T-helper 1 cell treated with Interleukin-12 subunit alpha and Interleukin-12 subunit beta and Interleukin-4 antibody, amounts not matched to agents 30 ng/mL and 1 ng/mL, for 36 hours (primary cell): ENCODE measurements around the gene HDAC4. TPM values are rescaled to one million over a fixed set of nuclear protein-coding genes. Genes with fewer than 3 reads are reported as not detected.

Source experiments
- intact Hi-C: fragments of 100-400 bp; cut with micrococcal nuclease; formaldehyde crosslinking; loops from one replicate; pipeline ENCODE4 v1.15.1; 2024
- total RNA-seq: library from RNA; stranded (reverse); gene quantifications from 2 replicates; pipeline ENCODE4 v1.2.3, GENCODE V29; 2022

HDAC4 gene
- total RNA-seq, 1 donor from 2014 or later, result 82.1 TPM

DNA sequence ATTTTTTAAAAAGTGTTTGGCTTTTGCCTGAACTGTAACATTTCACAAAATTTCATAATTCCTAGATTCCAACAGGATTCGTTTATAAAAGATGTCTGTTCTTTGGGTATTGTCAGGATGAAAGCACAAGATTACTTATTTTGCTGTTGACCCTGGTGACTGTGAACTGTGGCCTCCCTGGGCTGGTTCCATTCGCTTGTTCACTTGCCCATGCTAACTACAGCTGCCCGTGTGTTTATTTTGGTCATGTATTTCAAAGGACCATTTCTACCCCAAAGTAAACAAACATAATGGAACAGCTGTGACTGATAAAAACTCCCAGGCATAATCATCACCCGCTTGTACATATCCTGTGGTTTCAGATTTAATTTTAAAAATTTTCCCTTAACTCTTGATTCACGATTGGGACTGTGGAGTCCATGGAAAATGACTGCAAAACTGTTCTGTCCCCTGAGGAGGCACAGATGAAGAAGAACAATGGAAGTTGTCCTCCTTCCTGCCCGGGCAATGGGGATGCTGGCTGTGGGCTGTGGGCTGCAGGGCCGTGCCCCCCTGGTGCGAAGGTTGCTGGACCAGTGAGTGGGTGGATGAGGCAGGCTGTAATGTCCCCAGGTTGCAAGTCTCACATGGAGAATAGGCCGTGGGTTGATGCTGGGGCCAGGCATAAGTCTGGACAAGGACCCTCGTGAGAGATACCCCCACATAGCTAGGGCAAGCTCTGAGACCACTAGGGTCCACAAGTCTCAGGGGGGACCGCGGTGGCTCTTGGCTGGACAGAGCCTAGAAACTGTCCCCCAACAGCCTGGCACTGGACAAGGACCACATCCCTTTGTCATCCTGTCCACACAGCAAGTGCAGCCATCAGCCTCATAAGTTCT, 28.9 kb upstream of the HDAC4 start:
- intact Hi-C loops, result no loop called here

DNA sequence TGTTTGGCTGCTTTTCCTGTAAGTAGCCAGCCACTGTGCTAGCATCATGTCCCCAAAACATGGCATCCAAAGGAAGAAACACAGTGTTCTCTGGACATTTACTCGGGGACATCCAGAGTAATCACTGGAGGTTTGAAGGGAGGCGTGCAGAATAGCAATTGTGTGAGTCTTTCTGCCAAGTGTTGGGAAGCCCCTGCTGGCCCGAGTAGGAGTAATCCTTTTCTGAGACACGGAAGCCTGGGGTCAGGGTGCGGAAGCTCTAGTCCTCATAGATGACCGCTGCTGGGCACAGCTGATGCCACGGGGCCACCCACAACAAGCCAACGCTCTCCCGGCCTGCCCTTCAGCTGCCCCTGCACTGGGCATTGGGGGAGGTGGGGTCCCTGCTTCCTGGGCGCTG, 24.8 kb upstream of the HDAC4 start:
- intact Hi-C loops, result no loop called here

DNA sequence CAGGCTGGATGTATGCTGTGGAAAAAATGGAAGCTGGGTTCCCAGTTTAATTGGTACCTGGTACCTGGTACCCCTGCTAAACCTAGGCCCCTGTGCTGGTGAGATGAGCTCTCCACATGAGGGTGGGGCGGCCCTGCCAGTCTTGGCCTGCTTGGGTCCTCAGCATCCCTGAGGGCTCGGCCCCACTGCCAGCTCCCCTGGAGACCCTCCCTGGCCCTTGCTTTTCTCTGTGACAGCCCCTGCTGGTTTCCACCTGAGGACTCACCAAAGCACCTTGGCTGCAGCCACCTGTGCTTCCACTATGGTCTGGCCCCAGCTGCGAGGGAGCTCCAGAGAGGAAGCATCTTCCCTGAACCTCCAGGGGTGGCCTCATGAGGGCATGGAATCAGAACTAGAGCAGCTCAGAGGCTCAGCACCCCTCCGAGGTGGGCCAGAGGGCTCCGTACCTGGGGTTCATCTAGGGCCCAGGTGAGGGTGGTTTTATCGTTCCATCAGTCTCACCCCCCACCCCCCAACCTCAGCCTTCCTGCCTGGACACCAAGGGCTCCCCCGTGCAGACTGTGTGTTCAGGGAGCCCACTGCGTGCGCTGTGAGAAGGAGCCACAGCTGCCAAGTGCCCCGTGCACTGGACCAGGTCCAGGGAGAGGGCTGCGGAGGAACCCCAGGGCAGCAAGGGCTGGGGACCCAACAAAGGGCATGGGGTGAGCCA, 23.7 kb upstream of the HDAC4 start:
- intact Hi-C loops, result no loop called here

DNA sequence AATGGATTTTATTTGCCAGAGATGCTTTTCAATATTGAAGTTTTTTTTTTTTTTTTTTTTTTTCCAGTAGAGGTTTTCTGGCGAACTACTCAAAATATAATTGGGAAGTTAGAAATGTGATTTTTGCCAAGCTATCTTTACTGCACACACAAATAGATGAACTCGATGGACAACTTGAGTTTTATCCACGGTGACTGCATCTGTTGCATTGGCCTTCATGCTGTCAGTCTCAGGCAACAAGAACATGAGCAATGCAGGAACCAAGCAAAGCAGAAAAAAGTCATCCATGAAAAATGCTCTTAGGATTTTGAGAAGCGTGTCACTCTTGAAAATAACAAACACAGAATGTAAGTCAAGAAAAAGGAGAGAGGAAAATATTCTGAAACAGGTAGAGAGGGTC, 22.7 kb upstream of the HDAC4 start:
- intact Hi-C loops, result no loop called here

DNA sequence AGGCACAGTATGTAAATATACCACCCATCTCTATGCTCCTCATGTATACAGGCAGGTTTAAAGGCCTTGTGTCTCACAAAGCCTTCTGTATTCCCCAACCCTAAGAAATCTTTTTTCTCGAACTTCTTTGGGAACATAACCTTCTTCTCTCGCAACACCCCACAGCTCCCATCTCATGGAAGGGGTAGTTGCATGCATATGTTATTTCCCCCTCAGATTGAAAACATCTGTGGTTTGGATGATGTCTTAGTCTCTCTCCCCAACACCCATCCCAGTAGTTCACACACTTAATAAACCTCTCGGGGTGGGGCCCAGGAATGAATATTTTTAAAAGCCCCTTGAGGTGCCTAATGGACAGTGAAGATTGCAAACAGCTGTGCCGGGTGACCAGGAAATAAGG, 21.0 kb upstream of the HDAC4 start:
- intact Hi-C loops, result no loop called here

DNA sequence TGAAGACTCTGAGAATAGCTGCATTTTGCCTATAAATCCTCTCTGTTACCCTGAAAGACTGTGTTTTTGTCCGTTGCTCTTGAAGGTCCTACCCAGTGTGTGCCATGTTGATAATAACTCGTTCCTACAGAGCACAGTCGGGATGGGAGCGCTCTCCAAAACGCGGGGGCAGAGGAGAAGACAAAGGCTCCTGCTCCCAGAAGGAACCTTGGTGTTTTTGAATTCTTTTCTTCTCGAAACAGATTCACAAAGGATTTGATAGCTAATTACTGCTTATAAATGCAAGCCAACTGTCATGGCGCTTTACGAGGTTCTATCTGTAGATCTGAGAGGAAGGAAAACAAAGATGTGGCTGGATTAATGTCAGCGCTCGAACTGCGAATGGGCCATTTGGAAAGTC, 19.3 kb upstream of the HDAC4 start:
- intact Hi-C loops, result no loop called here

DNA sequence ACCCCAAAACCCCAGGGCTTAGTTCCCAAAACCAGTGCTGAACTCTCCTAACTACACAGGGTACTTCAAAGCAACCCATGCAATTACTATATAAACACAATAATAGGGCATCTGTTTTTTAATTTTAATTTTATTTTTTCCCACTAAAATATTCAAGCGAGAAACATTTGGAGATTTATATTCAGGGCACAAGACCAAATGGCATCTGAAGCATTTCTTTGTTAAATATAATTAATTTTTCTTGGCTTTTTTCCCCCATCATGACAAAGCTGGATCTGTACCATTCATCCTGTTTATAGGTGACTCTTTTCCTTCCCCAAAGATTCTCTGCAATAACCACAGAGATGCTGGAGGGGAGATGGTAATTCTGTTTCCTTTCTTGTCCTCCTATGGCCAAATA, 18.1 kb upstream of the HDAC4 start:
- intact Hi-C loops, result no loop called here

DNA sequence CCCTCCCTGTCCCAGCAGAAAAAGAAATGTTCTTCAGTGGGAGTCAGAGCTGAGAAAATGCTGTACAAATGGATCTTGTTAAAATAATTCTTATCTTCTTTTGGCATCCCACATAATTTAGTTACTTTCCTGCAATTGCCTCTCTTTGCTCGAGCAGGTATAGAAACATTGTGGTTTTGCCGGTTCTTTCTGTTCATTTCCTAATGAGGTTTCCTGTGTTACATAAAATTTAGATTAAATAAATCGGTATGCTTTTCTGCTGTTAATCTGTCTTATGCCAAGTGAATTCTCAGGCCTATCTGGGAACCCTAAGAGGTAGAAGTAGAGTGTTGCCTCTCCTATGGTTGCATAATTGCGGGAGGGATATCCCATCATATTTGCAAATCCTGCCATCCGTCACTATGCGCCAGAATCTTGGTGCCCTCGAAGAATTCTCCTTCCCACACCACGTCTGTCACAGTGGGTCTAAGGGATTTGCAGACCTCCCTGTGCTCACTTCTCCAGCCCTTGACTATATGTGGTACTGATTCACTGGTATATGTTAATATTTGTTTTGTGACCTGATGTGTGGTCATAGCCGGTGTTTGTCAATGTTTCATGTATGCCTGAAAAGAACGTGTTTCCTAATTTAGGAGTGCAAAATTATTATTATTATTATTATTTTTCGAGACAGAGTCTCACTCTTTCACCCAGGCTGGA, 12.2 kb upstream of the HDAC4 start:
- intact Hi-C loops, result no loop called here

DNA sequence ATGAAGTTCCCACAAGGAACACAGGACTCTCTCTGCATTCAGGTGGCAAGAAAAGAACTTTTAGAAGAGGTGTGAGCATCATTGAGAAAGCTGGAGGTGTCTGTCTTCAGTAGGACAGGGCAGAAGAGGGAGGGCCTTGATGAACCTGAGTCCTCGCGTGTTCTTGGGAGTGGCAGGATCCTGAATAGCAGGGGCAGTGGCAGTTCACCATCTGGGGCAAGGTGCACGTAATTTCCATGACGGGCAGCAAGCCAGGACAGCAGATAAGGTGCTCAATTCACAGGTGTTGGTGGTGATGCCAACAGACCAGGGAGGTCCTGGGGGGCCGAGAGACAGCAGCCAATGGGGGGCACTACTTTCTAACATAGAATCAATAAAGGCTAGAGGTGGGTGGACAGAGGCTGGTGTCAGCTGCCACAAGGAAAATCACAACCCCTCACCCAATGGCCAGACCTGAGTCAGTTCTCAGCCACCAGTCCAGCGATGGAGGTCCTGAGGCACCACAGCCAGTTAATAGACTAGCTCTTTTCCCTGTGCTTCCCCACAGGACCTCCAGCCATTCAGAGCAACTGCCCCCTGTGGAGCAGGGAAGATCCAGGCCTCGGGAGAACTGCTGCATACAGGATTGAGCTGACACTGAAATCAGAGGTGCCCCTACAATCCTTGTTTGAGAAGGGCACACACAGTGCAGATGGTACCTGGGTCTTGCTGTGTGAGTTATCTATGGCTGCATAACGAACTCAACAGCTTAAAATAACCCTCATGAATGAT, 10.9 kb upstream of the HDAC4 start:
- intact Hi-C loops, result no loop called here

DNA sequence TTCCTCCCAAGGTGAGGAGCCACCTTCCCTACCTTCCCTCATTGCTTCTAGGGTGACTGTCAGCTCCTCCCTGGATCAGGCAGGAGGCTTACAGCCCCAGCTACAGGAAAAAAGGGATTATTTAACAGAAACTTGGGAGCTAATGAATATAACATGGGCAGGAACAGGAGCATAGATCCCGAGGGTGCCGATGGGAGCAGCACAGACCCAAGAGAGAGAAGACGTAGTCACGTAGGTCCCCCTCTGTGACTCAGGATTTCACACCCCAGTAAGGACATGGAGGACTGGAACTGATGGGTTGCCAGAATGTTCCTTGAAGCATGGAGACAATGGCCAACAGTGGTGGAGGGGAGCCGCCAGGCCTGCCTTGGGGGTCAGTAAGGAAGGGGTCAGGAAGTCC, 10.3 kb upstream of the HDAC4 start:
- intact Hi-C loops, result no loop called here

DNA sequence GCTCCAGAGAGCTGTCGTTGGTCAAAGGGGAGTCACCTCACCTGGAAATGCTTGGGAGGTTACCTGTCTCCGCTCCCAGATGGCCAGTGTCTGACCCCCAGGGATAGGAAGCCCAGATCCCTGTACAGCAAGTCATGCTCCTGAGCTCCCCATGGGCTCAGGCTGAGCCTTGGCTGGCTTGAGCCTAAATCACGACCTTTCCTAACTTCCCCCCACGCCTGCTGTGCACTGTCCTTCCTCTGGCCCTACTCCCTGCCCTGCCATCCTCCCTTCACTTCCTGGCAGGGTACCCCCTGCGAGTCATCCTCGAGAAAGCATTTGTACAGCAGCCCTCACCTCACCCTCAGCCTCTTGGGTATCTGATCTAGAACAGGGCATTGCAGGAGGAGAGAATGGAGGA, 9.2 kb upstream of the HDAC4 start:
- intact Hi-C loops, result no loop called here

DNA sequence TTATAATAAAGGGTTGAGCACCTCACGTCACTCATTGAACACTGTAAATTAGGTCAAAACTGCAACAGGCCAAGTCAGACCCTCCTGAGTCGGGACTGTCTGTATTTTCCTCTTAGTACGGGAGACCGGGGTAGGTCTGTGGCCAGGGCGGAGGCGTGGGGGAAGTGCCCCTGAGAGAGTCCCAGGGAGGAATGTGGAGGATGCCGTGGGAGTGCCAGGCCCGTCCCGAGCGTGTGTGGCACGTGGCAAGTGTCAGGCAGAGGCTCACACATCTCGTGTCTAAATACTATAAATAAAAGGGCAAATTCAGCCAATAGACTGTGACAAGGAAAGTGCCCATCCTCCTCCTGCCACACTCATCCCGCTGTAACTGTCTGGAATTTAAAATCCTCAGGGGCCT, 6.3 kb upstream of the HDAC4 start:
- intact Hi-C loops, result no loop called here

DNA sequence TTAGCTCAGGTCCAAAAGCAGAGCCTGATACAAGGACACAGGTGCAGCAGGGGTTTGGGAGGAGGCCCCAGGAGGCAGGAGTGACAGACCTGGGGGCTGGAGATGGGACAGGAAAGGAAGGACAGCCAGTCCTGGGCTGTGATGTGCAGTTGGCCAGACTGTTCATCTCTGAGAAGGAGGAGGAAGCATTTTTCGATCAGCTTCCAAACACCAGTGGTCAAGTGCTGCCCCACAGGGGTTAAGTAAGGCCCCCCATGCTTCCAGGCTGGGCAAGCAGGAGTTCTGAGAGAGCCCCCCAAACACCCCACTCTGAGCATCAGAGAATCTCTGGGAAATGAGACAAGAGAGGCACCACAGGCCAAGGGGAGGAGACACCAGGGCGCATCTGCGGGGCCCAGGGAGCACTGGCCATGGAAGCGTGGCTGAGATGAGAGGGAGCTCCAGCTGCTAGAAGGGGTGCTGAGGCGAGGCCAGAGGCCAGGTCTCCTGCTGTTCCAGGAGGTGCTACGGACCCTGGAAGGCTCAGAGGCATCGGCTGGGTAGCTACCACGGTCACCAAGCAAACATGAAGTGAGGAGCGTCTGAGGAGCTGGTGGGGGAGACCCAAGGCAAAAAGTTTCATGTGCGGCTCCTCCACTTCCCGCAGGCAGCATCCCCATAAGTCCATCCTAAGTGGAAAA, 5.6 kb upstream of the HDAC4 start:
- intact Hi-C loops, result no loop called here

DNA sequence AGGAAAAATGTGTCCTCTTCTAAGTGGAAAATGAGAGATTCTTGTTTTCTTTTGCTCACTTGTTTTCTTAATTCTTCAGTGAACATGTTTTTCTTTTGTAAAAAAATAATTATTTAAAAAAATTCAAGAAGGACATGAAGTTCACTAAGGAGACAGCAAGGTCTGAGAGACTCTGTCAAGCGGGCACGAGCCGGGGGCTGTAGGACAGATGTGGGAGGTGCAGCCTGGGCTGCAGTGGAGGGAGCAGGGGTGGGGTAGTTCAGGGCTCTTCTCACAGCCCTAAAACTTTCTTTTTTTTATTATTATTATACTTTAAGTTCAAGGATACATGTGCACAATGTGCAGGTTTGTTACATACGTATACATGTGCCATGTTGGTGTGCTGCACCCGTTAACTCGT, 4.3 kb upstream of the HDAC4 start:
- intact Hi-C loops, result no loop called here

DNA sequence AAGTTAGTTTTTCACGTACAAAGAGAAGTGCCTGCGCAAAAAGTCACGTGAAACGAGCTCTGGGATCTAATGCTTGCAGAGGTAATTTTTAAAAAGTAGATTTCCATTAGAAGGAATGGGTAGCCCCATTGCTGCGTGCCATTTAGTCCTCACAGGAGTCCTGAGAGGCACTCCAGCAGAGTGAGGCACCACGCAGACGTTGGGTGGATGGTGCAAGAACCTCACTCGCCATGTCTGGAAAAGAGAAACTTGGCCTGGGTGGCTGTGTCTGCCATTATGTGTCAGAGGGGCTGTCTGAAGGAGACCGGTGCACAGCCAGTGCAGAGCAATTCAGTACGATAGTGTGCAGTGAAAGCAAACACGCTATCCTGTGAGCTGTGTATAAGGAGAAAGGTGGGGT, 1.8 kb upstream of the HDAC4 start:
- intact Hi-C loops, result loop anchor here (5.0 kb wide), 3 partner anchors 480 to 590 kb away; no protein-coding TSS in a partner anchor

DNA sequence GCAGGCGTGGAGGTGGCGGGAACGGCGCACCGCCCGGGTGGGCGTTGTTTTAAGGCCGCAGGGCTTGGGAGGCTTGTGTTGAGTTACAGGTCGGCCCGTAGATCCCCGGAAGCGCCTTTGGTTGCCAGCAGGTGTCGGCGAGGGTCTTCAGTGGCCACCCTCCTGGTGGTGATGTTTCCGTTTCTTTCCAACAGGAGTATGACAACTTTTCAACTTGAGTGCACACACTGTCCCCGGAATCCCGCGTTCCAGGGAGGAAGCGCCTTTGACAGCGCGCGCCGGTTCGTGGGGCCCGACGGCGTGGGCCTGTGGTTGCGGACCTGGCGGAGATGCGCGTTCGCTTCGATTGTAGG, 1.0 kb upstream of the HDAC4 start:
- intact Hi-C loops, result loop anchor here (1.0 to 5.0 kb wide), 13 partner anchors 21 to 734 kb away; partner anchors contain the start of gene COPS9

DNA sequence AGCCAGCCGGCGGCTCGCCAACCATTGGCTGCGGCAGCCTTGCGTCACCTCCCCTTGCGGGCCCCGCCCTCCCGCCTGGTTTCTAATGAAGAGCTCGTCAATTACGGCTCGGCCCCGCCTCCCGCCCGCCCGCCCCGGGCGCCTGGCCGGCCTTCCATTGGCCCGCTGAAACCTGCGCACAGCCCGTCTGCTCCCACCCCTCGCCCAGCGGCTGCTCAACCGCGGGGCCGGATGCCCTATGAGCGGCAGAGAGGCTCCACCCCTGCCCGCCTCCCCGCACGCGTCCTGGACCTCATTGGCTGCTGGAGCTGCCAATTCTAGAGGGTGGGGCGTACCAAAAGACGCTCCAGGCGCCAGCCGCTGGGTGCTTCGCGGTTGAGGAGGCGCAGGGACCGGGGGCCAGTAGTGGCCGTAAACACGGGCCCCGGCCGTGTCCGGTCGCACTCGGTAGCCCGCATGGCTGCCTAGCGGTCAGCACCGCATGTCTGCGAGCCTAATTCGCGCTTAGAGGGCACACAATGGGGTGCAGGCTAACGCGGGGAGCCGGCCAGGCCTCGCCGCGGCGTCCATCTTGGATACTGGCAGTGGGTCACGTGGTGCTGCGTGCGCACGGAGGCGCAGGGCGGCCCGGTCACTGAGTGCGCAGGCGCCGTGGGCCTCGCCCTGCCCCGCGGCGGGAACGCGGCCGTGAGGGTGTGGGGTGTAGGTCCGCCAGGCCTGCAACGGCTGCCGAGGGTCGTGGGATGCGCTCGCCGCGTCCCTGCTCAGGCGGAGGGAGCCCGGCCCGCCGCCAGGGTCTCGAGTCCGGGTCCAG, 454 bp upstream of the HDAC4 start:
- intact Hi-C loops, result loop anchor here (1.0 to 5.0 kb wide), 13 partner anchors 20 to 735 kb away; partner anchors contain the start of gene COPS9

DNA sequence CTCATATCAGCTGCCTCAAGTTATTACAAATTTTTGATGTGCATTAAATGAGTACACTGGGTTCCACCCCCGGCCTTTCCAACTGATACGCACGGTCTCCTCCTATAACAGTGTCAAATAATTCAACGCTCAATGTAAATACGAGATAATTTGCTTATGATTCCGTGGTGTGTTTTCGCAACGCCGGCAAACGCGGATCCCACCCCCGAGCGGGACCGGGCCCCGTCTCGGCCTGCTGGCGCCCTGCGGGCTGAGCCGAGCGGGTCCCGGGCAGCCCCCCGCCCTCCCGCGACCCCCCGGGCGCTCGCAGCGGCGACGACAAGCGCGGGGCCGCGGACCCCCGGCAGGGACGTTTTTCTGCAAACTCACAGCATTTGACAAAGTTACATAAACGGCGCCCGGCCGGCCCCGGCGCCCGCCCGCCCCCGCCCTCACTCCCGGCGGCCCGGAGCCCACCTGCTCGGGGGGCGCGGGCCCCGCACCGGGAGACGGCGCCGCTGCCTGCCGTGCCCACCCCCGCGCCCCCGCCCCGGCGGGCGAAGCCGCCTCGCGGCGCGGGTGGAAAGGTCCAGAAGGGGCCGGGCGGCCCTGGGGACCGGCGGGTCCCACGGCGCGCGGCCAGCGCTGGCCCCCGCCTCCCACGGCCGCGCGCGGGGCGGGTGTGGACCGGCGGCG, 762 bp downstream of the HDAC4 start:
- intact Hi-C loops, result loop anchor here (1.0 to 5.0 kb wide), 5 partner anchors 178 to 592 kb away; no protein-coding TSS in a partner anchor

DNA sequence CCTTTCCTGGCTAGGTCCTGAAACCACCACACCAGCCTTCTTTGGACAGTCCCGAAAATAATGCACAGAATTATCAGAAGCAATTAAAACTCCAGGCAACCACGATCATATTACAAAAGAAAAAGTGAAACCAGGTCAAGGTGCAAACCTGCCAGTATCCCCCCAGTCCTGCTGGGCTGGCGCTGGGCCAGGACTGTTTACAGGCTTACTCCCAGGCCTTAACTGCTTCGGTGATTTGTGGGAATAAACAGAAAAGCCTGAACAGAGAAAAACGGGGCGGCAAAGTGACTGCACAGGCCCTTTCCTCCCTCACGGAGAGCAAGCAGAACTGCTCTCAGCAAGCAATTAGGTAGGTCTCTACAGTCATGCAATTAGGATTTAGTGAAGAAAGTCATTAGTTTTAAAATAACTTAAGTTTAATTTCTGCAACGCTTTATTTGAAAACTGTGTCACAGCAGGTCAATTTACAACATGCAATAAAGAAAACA, 1.3 kb downstream of the HDAC4 start:
- intact Hi-C loops, result loop anchor here (1.0 to 5.0 kb wide), 2 partner anchors 177 to 255 kb away; no protein-coding TSS in a partner anchor
